SU-DHL-6 (cell line): ENCODE data around the gene RAB9B.

Source experiments
- CTCF ChIP-seq: fragments of 200-600 bp; sonication (generic); IDR thresholded peaks from one replicate; pipeline ENCODE4 v1.5.1; 2017; ENCODE audit warnings: antibody characterized with exemption, mild to moderate bottlenecking, low read length, moderate library complexity; ENCODE audit not compliant: insufficient read depth, poor library complexity, severe bottlenecking
- EZH2phosphoT487 ChIP-seq: fragments of 200-600 bp; sonication (generic), shearing (Covaris generic); conservative IDR thresholded peaks from 2 replicates; pipeline ENCODE4 v1.6.1; 2018; ENCODE audit warnings: mild to moderate bottlenecking, antibody characterized with exemption, low read length, moderate library complexity, mixed read lengths

GRCh38 chrX:103792916-103793544, 39.0 kb downstream of the RAB9B start:
- TF ChIP-seq CTCF (no peak), EZH2phosphoT487 (no peak)
